A549 (cell line): Measurements from ENCODE around the gene FAM118B. TPM values are rescaled to one million over a fixed set of nuclear protein-coding genes. Genes with fewer than 3 reads are reported as not detected.

Source experiments
- ATAC-seq, 2 experiments: fragments of 200-7000 bp in 1 of 2; fragments of >200 bp in 1 of 2; cut with Nextera tagmentation in 1 of 2; cut with Tn5 transposase in 1 of 2; 3 replicates each; pipeline versions ENCODE4 v1.8.0 to v1.9.1; 2018 to 2020; ENCODE audit warnings: mild to moderate bottlenecking in 1 of 2, moderate library complexity in 1 of 2
- CTCF ChIA-PET: fragments of 300-600 bp; sonication (Branson Sonifier 250); formaldehyde crosslinking; extraction: SDS; loops from one replicate; lab custom pipeline; 2021; ENCODE audit warnings: antibody characterized with exemption, inconsistent platforms; lab: Yijun Ruan, JAX
- POLR2A ChIA-PET: fragments of 350-600 bp; formaldehyde crosslinking; extraction: SDS; loops from one replicate; lab custom pipeline; 2021; ENCODE audit warnings: antibody characterized with exemption, inconsistent platforms; lab: Yijun Ruan, JAX
- DNase-seq, 2 experiments: peaks; one replicate each; pipeline versions ENCODE4 v3.0.0 to v3.0.0-alpha.2; 2011 to 2016; ENCODE audit warnings: low read depth in 1 of 2, low spot score in 1 of 2
- FAIRE-seq: peaks from 2 replicates; lab custom pipeline; 2011; peaks lifted over from hg19 to GRCh38; lab: Jason Lieb, UNC
- H3K27ac ChIP-seq, 2 experiments: fragments of >200 bp; sonication (Bioruptor Twin); formaldehyde crosslinking; 3 replicates each; pipeline ENCODE4 v1.5.1; 2016 to 2017
- H3K4me1 ChIP-seq: fragments of >200 bp; sonication (Bioruptor Twin); formaldehyde crosslinking; 3 replicates; pipeline ENCODE4 v1.6.1; 2016
- H3K4me2 ChIP-seq: fragments of >200 bp; sonication (Bioruptor Twin); formaldehyde crosslinking; 3 replicates; pipeline ENCODE4 v1.6.1; 2016
- H3K4me3 ChIP-seq: fragments of >200 bp; sonication (Bioruptor Twin); formaldehyde crosslinking; 3 replicates; pipeline ENCODE4 v1.5.1; 2016
- H3K9me3 ChIP-seq: fragments of >200 bp; sonication (Bioruptor Twin); formaldehyde crosslinking; 3 replicates; pipeline ENCODE4 v1.6.1; 2016
- BCL3 ChIP-seq: fragments of >200 bp; sonication (Bioruptor Twin); formaldehyde crosslinking; IDR thresholded peaks from 3 replicates; pipeline ENCODE4 v1.6.1; 2016
- CBX2 ChIP-seq: fragments of 200-600 bp; sonication (generic); IDR thresholded peaks from 2 replicates; pipeline ENCODE4 v1.6.1; 2016; ENCODE audit warnings: low read depth, mild to moderate bottlenecking, borderline replicate concordance
- CBX8 ChIP-seq: fragments of 200-600 bp; sonication (generic); IDR thresholded peaks from 2 replicates; pipeline ENCODE4 v1.6.1; 2016
- CEBPB ChIP-seq, 2 experiments: fragments of >200 bp in 1 of 2; sonication (Bioruptor Twin) in 1 of 2; formaldehyde crosslinking in 1 of 2; IDR thresholded peaks; 2 replicates each; pipeline ENCODE4 v1.6.1; 2012 to 2016
- CHD4 ChIP-seq: fragments of 200-600 bp; sonication (generic); IDR thresholded peaks from 2 replicates; pipeline ENCODE4 v1.6.1; 2016; ENCODE audit warnings: antibody characterized with exemption, mild to moderate bottlenecking, borderline replicate concordance
- EHF ChIP-seq: fragments of 250-450 bp; sonication (Bioruptor Pico); IDR thresholded peaks from 2 replicates; pipeline ENCODE4 v1.5.0; 2020; ENCODE audit warnings: mild to moderate bottlenecking
- EHMT2 ChIP-seq: fragments of 200-600 bp; sonication (generic); IDR thresholded peaks from 2 replicates; pipeline ENCODE4 v1.6.1; 2016; ENCODE audit warnings: antibody characterized with exemption, low read depth, mild to moderate bottlenecking, moderate library complexity
- ELK1 ChIP-seq: fragments of 150-350 bp; IDR thresholded peaks from 2 replicates; pipeline ENCODE4 v1.6.1; 2014; ENCODE audit warnings: low read depth, mild to moderate bottlenecking, low read length
- GATA3 ChIP-seq: IDR thresholded peaks from 2 replicates; pipeline ENCODE4 v1.6.1; 2012; ENCODE audit warnings: borderline replicate concordance
- HOXA7 ChIP-seq: fragments of 250-450 bp; sonication (Bioruptor Pico); IDR thresholded peaks from 2 replicates; pipeline ENCODE4 v1.5.0; 2020; ENCODE audit warnings: mild to moderate bottlenecking, moderate library complexity
- KDM1A ChIP-seq: fragments of 200-600 bp; sonication (generic); IDR thresholded peaks from 2 replicates; pipeline ENCODE4 v1.6.1; 2016; ENCODE audit warnings: low read depth, mild to moderate bottlenecking
- KDM5A ChIP-seq: fragments of 200-600 bp; sonication (generic); IDR thresholded peaks from 2 replicates; pipeline ENCODE4 v1.6.1; 2016; ENCODE audit warnings: antibody characterized with exemption, mild to moderate bottlenecking
- MAZ ChIP-seq: fragments of 150-350 bp; IDR thresholded peaks from 2 replicates; pipeline ENCODE4 v1.6.1; 2014; ENCODE audit warnings: antibody characterized with exemption, low read depth, low read length, borderline replicate concordance
- NPAS2 ChIP-seq: fragments of 250-450 bp; sonication (Bioruptor Pico); IDR thresholded peaks from 2 replicates; pipeline ENCODE4 v1.8.0; 2022; ENCODE audit warnings: mild to moderate bottlenecking, moderate library complexity, borderline replicate concordance
- PHF8 ChIP-seq: fragments of 200-600 bp; sonication (generic); IDR thresholded peaks from 2 replicates; pipeline ENCODE4 v1.6.1; 2016; ENCODE audit warnings: low read depth, mild to moderate bottlenecking, antibody characterized with exemption, moderate library complexity, borderline replicate concordance
- POLR2A ChIP-seq: IDR thresholded peaks from 2 replicates; pipeline ENCODE4 v1.6.1; 2012; ENCODE audit warnings: mild to moderate bottlenecking, low read length
- POLR2AphosphoS2 ChIP-seq: conservative IDR thresholded peaks from 2 replicates; pipeline ENCODE4 v1.6.1; 2012; ENCODE audit warnings: low read length, improper control_type of control experiment, inconsistent platforms
- RAD21 ChIP-seq, 2 experiments: fragments of >200 bp in 1 of 2; sonication (Bioruptor Twin) in 1 of 2; formaldehyde crosslinking in 1 of 2; IDR thresholded peaks in 1 of 2; conservative IDR thresholded peaks in 1 of 2; 2 replicates in 1 of 2; 3 replicates in 1 of 2; pipeline ENCODE4 v1.6.1; 2012 to 2018; ENCODE audit warnings: inconsistent platforms in 1 of 2
- RCOR1 ChIP-seq: fragments of 150-350 bp; IDR thresholded peaks from 2 replicates; pipeline ENCODE4 v1.6.1; 2014; ENCODE audit warnings: antibody characterized with exemption, low read length, low read depth
- RNF2 ChIP-seq: fragments of 200-600 bp; sonication (generic); IDR thresholded peaks from 2 replicates; pipeline ENCODE4 v1.6.1; 2016; ENCODE audit warnings: low read depth, mild to moderate bottlenecking, antibody characterized with exemption, moderate library complexity, borderline replicate concordance
- TFCP2L1 ChIP-seq: fragments of 250-450 bp; sonication (Bioruptor Pico); IDR thresholded peaks from 2 replicates; pipeline ENCODE4 v1.5.0; 2021; ENCODE audit warnings: mild to moderate bottlenecking
- TP53 ChIP-seq: fragments of 250-450 bp; sonication (Bioruptor Pico); IDR thresholded peaks from 2 replicates; pipeline ENCODE4 v1.5.0; 2021; ENCODE audit warnings: mild to moderate bottlenecking, moderate library complexity
- ZFP36 ChIP-seq: fragments of 450-650 bp; IDR thresholded peaks from 2 replicates; pipeline ENCODE4 v1.6.1; 2014; ENCODE audit warnings: borderline replicate concordance; ENCODE audit not compliant: partially characterized antibody
- ZNF302 ChIP-seq: fragments of 250-450 bp; sonication (Bioruptor Pico); IDR thresholded peaks from 2 replicates; pipeline ENCODE4 v1.9.0; 2021; ENCODE audit warnings: inconsistent platforms, mild to moderate bottlenecking, moderate library complexity
- WGBS: methylation state at CpG from one replicate; pipeline ENCODE4 v1.1.6; 2017; ENCODE audit errors: missing lambda C conversion rate; 5-methylcytosine and 5-hydroxymethylcytosine counted together
- polyA plus RNA-seq, 4 experiments: library from polyadenylated mRNA; depleted of rRNA in 3 of 4; stranded (reverse); fragments of >200 nt; fragmentation: RNase III in 1 of 4; extraction: RNeasy Plus Mini Kit Qiagen cat#74134 plus additional on column Dnase treatment in 1 of 4; gene quantifications; 2 replicates in 3 of 4; 3 replicates in 1 of 4; pipeline ENCODE4 v1.2.3, GENCODE V29; 2011 to 2017
- TF ChIP-seq, protein P1 (sequence below): fragments of 200-600 bp; sonication (generic); IDR thresholded peaks from 2 replicates; pipeline ENCODE4 v1.6.1; 2016; ENCODE audit warnings: antibody characterized with exemption, mild to moderate bottlenecking, moderate library complexity
- TF ChIP-seq, protein P2 (sequence below): fragments of 450-650 bp; IDR thresholded peaks from 2 replicates; pipeline ENCODE4 v1.6.1; 2014; ENCODE audit warnings: antibody characterized with exemption

FAM118B gene
- polyA plus RNA-seq, 2 of the 4 experiments (the other 2 are of a cell fraction) = 14.9 to 23.9 TPM

- Histone ChIP-seq H3K4me3 (no peak overlapping the region), H3K4me2 (no peak overlapping the region), H3K9me3 (no peaks in the 10 kb centered on the region), H3K27ac (no peak overlapping the region), H3K4me1 (no peaks in the 10 kb centered on the region)
- DNase-seq (no peak), FAIRE-seq (no peak), ATAC-seq (no peak)
- WGBS = 80% methylated on average over 3 of the region's 3 CpGs
- ChIA-PET CTCF (no interaction called here), POLR2A (no interaction called here)
- TF ChIP-seq KDM1A = no peak
- no peak for TF ChIP-seq ZNF302 (CRISPR knock-in tag)
- TF ChIP-seq ZFP36 = no peak
- TF ChIP-seq EHF (CRISPR knock-in tag) = no peak
- no peak for TF ChIP-seq TP53 (CRISPR knock-in tag)
Observed at GRCh38 chr11:126169291-126169690, 42.3 kb upstream of the FAM118B start.

DNA sequence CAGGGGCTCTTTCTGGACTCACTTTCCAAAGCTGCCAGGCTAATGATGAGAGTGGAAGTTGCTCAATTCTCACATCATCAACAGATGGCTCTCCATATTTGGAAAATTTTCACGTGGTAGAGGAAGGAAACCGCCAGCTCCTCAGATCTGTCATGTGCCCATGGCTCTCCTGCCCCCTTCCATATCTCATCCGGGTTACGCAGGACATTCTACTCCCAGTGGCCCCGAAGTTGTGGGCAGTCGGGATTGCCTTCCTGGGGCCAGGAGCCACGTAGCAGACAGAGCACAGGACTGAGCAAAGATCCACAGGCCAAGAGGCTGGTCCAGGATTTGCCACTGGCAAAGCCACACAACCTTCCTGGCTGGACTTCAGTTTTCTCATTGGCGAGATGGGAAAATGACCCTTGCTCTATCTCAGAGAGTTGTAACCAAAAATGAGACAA lies 39.0 kb upstream of the FAM118B start:
- no peaks in the 10 kb centered on the region for H3K9me3 ChIP-seq
- 54% methylated on average over 7 of the region's 8 CpGs for WGBS
- H3K4me3 ChIP-seq = no peak overlapping the region
- H3K4me2 ChIP-seq = no peak overlapping the region
- FAIRE-seq (no peak), ATAC-seq (no peak), DNase-seq (no peak)
- ChIA-PET POLR2A (no interaction called here), CTCF (no interaction called here)
- no peak overlapping the region for H3K27ac ChIP-seq
- TF ChIP-seq POLR2AphosphoS2 = no peak
- no peak for TF ChIP-seq TFCP2L1
- TF ChIP-seq EHMT2 = no peak
- TF ChIP-seq CBX8 = no peak
- no peak for TF ChIP-seq CEBPB (IDR thresholded peaks at IDR 0.05)
- TF ChIP-seq MAZ = no peak
- H3K4me1 ChIP-seq = no peaks in the 10 kb centered on the region

DNA sequence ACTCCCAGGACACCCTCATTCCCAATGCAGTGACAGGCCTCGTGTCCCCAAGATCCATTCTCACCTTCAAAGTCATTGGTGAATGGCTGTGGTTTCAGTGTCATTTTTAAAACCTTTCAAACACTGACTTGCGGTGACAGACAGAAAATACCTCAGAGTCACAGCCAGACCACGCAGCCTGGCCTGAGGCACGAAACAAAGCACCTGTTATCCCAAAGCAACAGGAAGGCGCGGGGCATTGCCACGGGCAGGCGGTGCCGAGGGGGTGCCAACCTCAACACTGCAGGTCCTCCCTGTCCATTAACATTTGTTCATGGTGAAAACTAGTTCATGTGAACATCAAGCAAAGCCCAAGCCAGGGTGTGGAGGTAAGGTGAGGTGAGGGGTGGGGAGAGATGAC lies 38.3 kb upstream of the FAM118B start:
- H3K27ac ChIP-seq = no peak overlapping the region
- TF ChIP-seq HOXA7 (CRISPR knock-in tag) (no peak), PHF8 (no peak), CBX2 (no peak), BCL3 (no peak), RCOR1 (no peak), POLR2A (no peak), GATA3 (no peak), KDM5A (no peak)

DNA sequence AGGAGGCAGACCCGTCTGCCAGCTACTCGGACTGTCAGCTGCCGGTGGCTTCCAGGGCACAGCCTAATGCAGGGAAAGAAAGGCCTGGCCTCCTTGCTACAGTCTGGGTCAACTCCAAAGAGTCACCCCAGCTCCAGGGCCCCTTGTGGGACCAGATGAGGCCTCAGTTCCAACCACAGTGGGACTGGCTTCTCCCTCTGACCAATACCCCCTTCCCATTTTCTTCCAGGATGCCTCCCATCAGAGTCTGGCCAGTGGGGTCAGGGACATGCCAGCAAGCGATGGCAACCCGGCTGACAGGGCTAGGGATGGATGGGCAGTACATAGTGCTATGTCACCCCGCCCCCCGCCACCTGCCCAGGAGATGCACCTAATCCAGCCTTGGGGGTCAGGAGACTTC lies 36.8 kb upstream of the FAM118B start:
- POLR2A ChIA-PET = no interaction called here
- TF ChIP-seq, protein P1, sequence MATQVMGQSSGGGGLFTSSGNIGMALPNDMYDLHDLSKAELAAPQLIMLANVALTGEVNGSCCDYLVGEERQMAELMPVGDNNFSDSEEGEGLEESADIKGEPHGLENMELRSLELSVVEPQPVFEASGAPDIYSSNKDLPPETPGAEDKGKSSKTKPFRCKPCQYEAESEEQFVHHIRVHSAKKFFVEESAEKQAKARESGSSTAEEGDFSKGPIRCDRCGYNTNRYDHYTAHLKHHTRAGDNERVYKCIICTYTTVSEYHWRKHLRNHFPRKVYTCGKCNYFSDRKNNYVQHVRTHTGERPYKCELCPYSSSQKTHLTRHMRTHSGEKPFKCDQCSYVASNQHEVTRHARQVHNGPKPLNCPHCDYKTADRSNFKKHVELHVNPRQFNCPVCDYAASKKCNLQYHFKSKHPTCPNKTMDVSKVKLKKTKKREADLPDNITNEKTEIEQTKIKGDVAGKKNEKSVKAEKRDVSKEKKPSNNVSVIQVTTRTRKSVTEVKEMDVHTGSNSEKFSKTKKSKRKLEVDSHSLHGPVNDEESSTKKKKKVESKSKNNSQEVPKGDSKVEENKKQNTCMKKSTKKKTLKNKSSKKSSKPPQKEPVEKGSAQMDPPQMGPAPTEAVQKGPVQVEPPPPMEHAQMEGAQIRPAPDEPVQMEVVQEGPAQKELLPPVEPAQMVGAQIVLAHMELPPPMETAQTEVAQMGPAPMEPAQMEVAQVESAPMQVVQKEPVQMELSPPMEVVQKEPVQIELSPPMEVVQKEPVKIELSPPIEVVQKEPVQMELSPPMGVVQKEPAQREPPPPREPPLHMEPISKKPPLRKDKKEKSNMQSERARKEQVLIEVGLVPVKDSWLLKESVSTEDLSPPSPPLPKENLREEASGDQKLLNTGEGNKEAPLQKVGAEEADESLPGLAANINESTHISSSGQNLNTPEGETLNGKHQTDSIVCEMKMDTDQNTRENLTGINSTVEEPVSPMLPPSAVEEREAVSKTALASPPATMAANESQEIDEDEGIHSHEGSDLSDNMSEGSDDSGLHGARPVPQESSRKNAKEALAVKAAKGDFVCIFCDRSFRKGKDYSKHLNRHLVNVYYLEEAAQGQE = no peak
- no peak for TF ChIP-seq KDM1A
- TF ChIP-seq RNF2 = no peak
- TF ChIP-seq, protein P2, sequence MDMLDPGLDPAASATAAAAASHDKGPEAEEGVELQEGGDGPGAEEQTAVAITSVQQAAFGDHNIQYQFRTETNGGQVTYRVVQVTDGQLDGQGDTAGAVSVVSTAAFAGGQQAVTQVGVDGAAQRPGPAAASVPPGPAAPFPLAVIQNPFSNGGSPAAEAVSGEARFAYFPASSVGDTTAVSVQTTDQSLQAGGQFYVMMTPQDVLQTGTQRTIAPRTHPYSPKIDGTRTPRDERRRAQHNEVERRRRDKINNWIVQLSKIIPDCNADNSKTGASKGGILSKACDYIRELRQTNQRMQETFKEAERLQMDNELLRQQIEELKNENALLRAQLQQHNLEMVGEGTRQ = no peak
- no peak for TF ChIP-seq CHD4
- no peak for TF ChIP-seq RAD21 (conservative IDR thresholded peaks at IDR 0.05 in 1 of 2, IDR thresholded peaks at IDR 0.05 in 1 of 2)
- TF ChIP-seq TP53 (CRISPR knock-in tag) = no peak
- TF ChIP-seq NPAS2 (CRISPR knock-in tag) = no peak
- no peak for TF ChIP-seq ZNF302 (CRISPR knock-in tag)
- TF ChIP-seq ELK1 = no peak

More for the DNA sequence above, 38.3 kb upstream of the FAM118B start:
- Histone ChIP-seq H3K4me2 (no peak overlapping the region), H3K9me3 (no peaks in the 10 kb centered on the region), H3K4me3 (no peak overlapping the region), H3K4me1 (no peaks in the 10 kb centered on the region)
- no peak for DNase-seq
- POLR2A ChIA-PET = no interaction called here
- no peak for ATAC-seq
- 75% methylated on average over 3 of the region's 9 CpGs for WGBS
- no peak for FAIRE-seq
- CTCF ChIA-PET = no interaction called here

More for the DNA sequence above, 36.8 kb upstream of the FAM118B start:
- Histone ChIP-seq H3K4me2 (no peak overlapping the region), H3K9me3 (no peaks in the 10 kb centered on the region), H3K27ac (no peak overlapping the region), H3K4me3 (no peak overlapping the region), H3K4me1 (no peaks in the 10 kb centered on the region)
- no peak for DNase-seq
- FAIRE-seq = no peak
- ATAC-seq = no peak
- CTCF ChIA-PET = interaction anchor here (2.1 kb wide), 1 partner anchor 232 kb away, joined by 6 read pairs; no protein-coding TSS in a partner anchor
- WGBS = 81% methylated on average over 3 of the region's 7 CpGs
